ENCODE measurements around the gene CBFA2T3.

The CBFA2T3 gene

GRCh38 chr16:88884569-88885271 lies 92.3 kb downstream of the CBFA2T3 start:
- no peak for DNase-seq

GRCh38 chr16:88883946-88884345 lies 93.1 kb downstream of the CBFA2T3 start:
- DNase-seq = no peak

DNA sequence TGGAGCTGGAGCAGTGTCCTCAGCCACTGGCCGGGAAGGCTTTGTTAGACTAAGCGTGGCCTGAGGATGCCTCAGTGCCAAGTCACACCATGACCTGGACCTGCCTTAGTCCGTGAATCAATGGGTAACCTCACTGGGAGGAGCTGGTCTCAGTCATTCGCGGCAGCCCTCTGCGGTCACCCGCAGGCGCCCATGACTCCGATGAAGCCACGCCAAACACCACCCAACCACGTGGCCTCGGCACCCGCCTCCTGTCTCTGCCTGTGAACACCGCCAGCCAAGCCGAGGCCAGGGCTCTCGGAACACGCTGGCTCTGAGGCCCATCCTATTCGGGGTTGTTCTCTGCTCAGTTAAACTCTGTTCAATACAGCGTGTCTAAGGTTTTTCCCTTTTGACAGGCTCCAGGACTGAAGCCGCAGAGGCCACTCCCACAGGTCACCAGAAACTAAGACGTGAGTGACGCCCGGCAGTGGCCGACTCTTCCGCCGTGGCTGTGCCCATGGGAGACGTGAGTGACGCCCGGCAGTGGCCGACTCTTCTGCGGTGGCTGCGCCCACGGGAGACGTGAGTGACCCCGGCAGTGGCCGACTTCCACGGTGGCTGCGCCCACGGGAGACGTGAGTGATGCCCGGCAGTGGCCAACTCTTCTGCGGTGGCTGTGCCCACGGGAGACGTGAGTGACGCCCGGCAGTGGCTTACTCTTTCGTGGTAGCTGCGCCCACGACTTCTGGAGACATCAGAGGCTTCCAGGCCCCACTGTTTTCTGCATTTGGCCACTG lies 93.7 kb downstream of the CBFA2T3 start:
- no peak for DNase-seq

- DNase-seq = no peak
Observed at GRCh38 chr16:88882358-88883030, 94.5 kb downstream of the CBFA2T3 start.

DNA sequence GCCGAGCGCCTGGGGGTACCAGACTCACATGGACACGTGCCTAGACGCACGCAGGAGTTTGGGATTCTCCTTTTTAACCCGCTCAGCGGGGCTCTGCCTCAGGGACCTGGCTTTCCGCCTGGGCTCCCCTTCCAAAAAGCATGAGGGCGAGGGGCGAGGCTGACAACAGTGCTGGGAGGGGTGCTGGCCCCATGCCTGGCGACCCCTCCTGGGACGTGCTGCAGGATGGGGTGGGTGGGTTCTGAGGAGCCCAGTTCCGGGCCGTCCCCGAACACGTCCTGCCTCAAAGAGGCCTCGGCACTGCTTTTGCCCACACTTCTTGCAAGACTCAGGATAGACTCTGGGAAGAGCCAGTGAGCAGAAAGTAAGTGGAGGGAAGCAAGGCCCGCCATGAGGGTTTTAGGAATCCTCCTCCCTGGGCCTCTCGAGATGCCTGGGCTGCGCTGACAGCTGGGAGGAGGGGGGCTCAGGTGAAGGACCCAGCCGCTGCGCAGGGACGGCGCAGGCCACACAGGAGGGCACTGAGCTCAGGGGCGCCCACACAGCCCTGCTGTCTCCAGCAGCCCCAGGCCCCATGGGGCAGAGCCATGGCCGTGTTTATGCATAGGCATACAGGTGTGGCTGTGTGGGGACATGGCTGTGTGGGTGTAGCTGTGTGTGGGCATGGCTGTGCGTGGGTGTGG lies 95.2 kb downstream of the CBFA2T3 start:
- DNase-seq = no peak

DNA sequence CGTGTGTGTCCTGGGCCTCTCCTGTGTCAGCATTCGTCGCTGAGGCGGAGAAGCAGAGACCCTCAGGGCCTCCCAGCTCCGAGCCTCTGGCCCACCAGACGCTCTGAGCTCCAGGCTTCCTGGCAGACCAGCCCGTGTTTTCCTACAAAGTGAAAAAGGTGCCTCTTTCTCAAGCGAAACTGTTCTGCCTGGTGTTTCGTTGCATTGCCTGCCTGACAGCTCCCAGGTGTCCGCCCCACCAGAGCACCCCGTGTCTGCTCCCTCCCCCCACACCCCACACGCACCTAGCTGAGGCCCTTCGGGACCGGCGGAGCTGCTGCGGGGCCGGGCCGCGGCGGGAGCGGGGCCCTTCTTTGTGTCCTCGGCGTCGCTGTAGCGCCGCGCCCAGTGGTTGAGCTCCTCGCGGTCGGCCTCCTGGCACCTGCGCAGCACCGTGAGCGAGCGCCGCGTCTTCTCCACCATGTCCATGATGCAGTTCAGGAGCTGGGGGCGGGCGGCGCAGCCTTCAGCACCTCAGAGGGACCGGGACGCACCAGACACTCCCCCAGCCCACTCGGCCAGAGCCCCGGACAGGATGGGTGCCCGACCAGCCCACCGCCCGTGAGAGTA lies 95.9 kb downstream of the CBFA2T3 start:
- no peak for DNase-seq

- no peak for DNase-seq
Observed at GRCh38 chr16:88880226-88881006, 96.6 kb downstream of the CBFA2T3 start.

GRCh38 chr16:88879788-88880055 lies 97.3 kb downstream of the CBFA2T3 start:
- no peak for DNase-seq

DNA sequence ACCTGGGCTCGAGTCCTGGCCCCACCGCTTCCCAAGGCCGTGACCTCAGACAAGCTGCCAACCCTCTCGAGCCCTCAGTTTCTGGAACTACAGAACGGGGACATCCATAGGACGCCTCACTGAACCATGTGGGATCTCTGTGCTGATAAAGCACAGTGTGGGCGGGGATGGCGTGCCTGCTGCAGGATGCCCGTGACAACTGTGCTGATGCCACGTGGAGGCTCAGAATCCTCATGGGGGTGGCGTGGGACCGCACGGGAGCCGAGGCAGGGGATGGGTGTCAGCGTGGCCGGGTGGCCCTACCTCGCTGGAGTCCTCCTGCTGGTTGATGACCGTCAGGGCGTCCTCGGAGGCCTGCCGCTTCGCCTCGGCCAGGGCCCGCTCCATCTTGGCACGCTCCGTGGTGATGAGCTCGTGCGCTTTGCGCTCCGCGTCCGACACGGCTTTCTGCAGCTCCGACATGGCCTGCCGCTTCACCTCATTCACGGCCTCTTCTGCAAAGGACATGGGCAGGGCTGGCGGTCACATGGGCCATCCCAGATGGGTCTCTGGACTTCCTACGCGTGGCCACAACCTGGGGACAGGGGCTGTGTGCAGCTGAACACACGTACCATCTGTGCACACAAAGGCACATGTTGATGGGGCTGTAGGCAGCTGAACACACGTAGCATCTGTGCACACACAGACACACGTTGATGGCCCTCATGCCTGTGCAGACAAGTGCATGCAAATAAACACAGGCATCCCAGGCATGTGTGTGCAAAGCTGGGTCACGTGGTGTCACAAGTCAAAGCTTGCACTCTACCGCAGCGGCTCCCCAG lies 97.8 kb downstream of the CBFA2T3 start:
- no peak for DNase-seq

DNA sequence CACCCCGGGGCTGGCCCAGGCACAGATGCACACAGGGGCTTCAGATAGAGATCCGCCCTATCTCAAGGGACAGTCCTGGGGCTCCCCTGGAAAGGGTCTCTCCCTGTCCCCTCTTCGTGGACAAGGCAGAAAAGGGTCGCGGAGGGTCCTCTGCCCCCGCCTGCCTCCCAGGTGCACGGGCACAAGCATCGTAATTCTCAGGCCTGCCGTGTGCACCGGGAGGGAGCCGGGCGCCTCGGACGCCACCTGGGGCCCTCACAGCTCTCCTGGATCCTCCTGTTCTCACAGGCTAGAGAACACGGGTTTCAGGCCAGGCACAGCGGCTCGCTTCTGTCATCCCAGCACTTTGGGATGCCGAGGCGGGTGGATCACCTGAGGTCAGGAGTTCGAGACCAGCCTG lies 98.7 kb downstream of the CBFA2T3 start:
- DNase-seq = no peak

- DNase-seq = no peak
Observed at GRCh38 chr16:88877564-88878289, 99.3 kb downstream of the CBFA2T3 start.

DNA sequence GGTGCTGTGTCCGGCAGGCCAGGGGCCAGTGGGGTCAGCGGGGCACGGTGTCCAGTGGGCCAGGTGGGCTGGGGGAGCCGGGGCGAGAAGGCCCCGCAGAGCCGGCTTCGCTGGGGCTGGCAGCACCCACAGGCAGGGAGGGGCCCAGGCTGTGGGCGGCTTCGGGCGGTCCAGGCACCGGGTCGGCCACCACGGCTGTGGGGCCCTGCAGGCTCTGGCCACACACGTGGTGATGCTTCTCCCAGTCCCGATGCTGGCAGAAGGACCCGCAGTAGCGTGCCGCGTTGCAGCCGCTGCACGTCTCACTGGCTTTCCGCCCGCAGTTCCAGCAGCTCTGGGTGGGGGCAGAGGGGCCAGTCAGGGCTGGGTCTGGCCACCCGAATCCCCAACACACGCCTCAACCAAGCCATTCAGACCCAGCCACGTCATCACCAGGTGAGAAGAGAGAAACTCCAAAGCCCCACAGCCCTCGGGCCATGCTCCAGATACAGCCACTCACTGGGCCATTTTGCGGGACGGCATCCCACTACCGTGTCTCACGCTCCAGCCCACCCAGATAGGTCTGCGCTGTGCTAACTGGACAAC lies 100.0 kb downstream of the CBFA2T3 start:
- DNase-seq = no peak

GRCh38 chr16:88875703-88876234 lies 101.2 kb downstream of the CBFA2T3 start:
- no peak for DNase-seq

- DNase-seq = no peak
Observed at GRCh38 chr16:88874938-88875599, 101.9 kb downstream of the CBFA2T3 start.

DNA sequence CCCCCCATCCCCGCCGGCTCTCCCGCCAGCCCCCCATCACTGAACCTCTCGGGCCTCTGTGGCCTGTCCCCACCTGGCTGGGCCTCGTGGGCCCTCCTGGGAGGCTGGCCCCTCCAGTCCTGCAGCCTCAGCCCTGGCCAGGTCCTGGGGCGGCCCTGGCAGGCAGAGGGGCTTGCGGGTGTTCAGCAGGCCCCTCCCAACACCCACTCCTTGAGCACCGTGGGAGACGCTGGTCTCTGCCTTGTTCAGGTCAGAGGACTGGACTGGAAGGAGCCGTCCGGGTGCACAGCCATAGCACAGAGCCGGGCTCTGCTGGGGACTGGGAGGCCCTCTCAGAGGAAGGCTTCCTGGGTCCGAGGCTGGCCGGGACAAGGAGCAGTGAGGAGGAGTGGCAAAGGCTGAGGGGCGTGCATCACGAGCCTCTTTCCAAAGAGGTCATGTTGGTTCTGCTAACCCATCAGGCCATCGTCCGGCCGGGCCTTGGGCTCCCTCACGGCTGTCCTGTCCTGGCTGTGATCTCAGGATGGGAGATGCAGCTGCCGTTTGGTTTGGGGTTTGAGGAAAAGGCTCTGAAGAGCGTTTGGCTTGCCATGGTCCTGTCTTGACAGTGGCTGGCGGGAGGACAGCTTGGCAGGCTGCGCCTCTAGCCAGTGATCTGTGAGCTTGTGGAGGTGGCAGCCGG lies 104.2 kb downstream of the CBFA2T3 start:
- DNase-seq = no peak

DNA sequence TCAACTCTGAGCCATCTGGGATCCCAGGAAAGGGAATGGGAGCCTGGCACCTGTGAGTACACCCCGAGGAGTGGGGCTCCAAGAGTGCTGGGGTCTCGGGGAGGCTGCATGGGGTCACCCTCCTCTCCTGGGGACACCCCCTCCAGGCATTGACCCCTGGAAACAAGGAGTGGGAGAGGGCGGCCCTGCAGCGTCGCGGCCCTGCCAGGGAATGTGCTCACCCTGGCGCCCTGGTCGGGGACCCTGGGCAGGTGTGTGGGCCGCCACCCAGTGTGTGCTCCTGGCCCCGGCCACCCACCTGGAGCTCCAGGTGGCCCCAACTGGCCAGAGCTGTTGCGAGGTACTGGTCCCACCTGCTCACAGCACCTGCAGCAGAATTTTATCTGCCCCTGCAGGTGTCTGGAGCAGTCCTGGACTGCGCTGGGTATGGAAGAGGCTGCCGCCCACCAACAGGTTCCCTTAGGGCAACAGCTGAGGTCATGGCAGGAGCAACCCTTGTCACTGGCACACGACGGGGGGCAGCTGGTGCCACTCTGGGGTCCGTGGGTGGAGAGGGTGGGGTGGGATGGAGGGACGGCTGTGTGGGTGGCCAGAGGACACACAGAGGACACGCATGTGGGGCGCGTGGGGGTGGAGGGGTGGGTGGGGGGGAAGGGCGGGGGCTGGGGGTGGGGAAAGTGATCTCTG lies 105.1 kb downstream of the CBFA2T3 start:
- DNase-seq = no peak

DNA sequence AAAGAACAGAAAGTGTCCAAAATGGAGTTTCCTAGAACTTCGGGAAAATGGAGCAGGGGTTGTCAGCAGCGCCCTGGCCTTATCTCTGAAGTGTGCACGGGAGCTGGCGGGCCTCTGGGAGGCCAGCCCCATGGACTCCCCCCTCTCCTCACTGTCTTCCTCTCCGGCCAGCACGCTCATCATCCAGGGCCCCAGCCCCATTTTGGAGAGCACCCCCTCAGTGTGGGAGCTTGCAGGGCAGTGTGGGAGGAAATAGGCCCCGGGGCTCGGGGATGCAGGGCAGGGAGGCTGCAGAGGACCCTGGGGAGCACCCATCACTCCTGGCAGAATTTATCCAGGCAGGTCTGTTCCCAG lies 105.7 kb downstream of the CBFA2T3 start:
- no peak for DNase-seq

DNA sequence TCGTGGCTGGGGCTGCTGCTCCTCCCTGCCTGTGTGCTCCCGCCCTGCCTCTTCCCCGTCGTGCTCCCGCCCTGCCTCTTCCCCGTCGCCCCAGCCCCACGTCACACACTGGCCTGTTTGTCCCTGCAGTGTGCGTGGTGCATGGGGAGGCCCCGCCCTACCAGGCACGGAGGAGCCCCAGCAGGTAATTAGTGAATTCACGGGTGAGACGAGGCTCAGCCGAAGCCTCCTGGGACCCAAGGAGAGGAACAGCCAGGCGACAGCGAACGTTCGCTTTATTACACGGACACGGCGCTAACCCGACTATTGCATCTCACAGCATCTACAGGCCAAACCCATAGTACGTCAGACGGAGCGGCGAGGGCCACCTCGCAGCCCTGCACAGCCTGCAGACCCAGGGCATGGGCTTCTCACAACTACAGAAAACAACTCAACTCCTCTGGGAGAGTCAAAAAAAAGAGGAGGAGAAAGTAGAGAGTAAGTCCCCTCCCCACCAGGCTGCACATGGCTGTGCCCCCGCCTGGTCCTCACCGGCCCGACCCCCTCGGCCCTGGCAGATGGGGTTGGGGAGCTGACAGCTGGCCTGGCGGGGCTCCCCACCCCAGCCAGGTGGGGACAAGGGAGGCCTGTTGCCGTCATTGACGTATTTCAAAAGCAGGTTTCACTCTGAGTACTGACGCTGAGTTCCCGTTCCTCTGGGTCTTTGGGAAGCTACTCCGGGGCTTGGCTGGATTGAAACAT lies 106.2 kb downstream of the CBFA2T3 start:
- no peak for DNase-seq
